GM21423 (cell line): ENCODE data around the gene RBM19.

ENCODE experiments used
- ATAC-seq: cut with Tn5 transposase; IDR thresholded peaks from one replicate; pipeline ENCODE4 v1.9.1; 2021; ENCODE audit warnings: mild to moderate bottlenecking, moderate library complexity; ENCODE audit not compliant: unreplicated experiment

Gene RBM19

DNA sequence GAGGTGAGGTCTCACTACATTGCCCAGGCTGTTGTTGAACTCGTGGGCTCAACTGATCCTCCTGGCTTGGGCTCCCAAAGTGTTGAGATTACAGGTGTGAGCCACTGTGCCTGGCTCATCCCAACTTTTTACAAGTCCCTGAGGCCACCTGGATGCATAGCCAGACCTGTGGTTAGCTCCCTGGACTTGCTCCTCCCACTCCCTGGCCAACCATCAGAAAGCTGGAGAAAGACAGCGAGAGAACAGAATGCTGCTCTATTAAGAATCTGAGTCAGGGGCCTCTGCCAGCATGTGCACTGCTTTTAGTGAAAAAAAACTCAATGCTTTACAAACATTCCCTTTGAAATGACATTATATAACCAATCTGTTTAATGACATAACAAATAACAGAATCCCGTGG, 78.2 kb downstream of the RBM19 start:
- ATAC-seq = no peak

DNA sequence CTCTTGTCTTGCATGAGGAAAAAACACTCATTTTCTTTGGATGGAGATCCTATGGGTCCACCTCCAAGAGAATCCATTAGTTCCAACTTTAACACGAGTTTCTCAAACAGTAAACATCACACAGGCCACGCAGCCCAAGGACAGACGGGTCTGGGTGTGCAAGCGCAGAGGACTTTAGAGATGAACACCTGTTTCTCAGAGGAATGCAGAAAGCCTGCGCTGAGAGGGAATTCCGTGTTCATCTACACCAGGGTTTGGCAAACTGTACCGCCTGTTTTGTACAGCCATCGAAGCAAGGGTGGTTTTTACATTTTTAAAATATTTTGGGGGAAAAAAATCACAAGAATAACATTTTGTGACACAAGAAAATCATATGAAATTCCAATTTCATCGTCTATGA, 79.4 kb downstream of the RBM19 start:
- ATAC-seq = no peak

DNA sequence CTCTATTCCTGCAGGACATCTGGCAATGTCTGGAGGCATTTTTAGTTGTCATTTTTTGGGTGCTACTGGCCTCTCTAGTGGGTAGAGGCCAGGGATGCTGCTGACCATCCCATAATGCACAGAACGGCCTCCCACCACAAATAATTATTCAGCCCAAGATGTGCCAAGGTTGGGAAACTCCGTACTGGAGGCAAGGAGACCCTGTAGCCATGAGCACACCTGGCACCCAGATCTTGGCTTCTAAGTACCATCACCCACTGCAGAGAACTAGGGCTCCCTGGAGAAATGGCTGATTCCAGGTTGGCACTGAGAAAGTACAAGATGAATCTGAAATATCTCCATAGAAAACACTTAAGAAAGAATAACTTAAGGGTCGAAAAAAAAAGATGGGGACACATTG, 81.7 kb downstream of the RBM19 start:
- no peak for ATAC-seq

GRCh38 chr12:113882690-113883089, 83.4 kb downstream of the RBM19 start:
- no peak for ATAC-seq

DNA sequence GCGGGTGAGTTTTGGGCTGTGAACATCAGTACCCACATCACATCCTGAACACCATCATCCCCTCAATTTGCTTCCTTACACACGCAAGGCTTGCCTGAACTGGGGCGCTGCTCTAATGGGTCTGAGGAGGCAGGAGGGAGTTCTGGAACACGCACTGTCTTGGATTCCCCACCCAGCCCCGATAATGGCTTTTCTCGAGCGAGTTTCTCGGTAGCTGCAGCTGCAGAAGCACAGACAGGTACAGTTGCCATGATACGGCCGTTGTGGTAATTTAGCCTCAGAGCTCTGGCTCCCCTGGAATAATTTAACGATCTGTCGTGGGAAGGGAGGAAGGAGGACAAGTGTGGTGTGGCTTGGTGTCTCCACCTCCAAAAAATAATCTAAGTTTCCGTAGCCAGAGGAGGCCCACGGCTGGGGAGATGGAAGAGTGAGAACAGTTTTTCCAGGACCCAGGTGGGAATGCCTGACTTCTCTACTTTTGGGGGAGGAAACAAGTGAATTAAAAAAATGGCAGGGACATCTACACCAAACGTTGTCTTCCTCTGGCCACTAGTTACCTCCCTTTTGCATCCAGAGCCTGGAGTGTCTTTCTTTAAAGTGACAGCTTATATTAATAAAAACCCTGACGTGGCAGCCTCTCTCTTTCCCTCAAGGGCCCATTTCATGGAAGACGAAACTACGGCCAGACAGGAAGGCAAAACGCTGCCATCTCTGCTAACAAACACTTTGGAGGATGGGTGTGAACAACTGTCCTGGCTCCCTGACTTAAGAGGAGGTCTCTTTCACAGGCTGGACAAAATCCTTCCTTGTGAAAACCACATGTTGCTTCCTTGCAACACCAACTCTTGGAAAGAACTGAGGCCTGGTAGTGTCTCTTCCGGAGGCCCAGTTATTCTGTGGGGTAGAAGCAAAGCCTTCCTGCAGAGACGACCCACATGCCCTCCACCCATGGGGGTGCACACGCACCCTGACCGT, 84.8 kb downstream of the RBM19 start:
- ATAC-seq = no peak

GRCh38 chr12:113880326-113880725, 85.8 kb downstream of the RBM19 start:
- ATAC-seq = no peak

DNA sequence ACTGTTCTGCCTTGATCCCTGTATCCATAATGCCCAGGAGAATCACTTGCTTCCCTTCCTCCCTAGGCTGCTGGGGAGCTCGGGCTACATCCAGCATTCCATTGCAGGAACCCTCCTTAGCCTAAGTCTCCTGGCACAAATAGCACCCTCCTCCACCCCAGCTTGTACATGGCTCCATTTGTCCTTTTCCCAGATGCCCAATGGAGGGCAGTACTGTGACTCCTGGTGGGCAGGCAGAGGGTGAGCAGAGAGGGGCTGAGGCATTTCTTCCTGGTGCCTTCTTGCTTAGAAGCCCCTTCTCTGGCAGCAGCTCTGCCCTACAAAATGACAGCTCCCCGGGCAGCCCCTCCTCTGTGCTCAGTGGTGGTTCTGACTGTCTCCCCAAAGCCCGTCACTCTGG, 86.5 kb downstream of the RBM19 start:
- ATAC-seq = no peak

DNA sequence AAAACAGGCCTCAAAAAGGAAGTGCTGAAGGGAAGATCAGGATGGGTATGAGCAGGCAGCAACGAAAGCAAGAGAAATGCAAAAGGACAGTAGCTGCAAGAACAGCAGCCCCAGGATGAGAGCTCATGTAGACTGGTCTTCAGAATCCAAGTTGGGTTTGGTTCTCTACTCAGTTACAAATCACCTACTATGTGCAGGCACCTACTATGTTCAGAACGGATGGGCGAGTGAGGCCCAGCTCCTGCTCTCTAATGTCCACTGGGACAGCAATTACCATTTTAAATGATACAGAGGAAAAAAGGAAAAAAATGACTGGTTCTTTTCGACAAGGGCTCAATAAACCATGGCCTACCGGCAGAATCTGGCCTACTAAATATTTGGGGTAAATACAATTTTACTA, 88.5 kb downstream of the RBM19 start:
- ATAC-seq = no peak

GRCh38 chr12:113876160-113876559, 90.0 kb downstream of the RBM19 start:
- no peak for ATAC-seq

GRCh38 chr12:113875691-113876090, 90.4 kb downstream of the RBM19 start:
- ATAC-seq = no peak

- no peak for ATAC-seq
Measured at GRCh38 chr12:113874999-113875561, 91.0 kb downstream of the RBM19 start.

- no peak for ATAC-seq
Measured at GRCh38 chr12:113874326-113874725, 91.8 kb downstream of the RBM19 start.

GRCh38 chr12:113873740-113874139, 92.4 kb downstream of the RBM19 start:
- no peak for ATAC-seq

- no peak for ATAC-seq
Measured at GRCh38 chr12:113870890-113871289, 95.2 kb downstream of the RBM19 start.

- ATAC-seq = no peak
Measured at GRCh38 chr12:113870035-113870434, 96.1 kb downstream of the RBM19 start.

DNA sequence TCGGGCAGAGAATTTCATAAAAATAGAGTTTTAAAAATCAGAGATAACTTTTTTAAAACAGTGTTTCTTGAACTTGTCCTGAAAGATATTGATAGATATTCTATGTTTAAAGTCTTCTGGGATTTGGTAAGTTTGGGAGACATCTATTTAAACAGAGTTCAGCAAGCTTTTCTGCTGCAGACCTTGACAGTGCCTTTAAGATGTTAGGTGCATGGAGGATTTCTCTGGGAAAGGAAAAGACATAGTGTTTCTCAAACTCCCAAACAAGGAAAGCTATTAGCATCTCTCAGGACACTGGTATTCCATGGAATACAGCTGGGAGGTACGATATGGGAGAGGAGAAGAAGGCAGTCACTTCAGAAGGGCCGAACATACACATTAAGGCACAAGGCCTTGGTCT, 97.8 kb downstream of the RBM19 start:
- ATAC-seq = no peak

- ATAC-seq = no peak
Measured at GRCh38 chr12:113867258-113867657, 98.9 kb downstream of the RBM19 start.

GRCh38 chr12:113866496-113866895, 99.6 kb downstream of the RBM19 start:
- ATAC-seq = no peak

DNA sequence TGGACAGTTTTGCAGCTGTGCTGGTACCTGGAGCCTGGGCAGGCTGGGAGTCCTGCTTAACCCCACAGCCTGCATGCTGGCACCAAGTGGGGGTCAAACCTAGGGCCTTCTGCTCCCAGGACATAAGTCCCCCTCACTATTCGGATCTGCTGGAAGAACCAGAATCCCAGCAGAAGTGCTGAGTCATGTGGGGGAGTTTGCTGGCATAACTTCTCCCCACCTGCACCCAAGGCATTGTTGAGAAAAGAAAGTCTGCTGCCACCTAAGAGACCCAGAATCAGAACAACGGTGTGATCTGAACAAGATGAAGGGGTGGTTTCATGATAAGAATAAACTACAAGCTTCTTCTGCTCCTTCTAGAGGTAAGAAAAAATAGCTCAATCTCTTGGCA, 102.7 kb downstream of the RBM19 start:
- no peak for ATAC-seq

DNA sequence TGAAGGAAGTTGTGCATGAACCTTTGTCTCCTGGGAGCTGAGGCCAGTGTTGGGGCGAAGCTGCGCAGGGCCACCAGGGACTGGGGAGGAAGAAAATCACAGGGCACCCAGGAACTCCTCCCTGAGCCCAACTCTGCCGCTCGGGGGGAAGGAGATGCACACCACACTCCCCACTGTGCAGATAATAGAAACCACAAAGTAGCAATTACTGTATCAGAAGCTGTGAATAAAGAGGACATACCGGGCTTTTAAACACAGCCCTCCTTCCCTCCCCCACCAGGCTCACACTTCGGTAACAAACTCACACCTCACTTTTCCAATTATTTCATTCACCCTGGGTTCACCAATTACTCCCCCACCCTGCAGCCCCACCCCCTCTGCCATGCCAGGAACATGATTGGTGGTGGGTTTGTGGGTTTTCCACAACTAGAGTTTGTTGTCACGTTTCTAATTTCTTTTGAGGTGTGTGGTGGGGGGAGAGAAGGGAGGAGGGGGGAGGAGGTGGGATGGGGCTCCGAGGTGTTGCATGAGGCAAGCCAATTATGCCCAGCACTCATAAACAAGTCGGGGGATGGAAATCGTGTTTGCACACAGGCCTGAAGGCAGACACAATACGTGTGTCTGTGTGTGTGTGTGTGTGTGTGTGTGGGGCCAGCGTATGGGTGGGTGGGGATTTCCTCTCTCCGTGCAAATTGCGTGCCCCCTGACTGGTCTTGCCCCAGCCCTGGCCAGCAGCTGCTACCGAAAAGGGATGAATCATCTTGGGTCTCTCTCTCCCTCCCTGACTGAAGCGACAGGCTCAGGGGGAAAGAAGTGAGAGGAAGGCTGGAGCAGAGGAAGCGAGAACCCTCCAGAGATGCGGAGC, 103.3 kb downstream of the RBM19 start:
- ATAC-seq = no peak

GRCh38 chr12:113861708-113862312, 104.3 kb downstream of the RBM19 start:
- ATAC-seq = no peak
